T-helper 1 cell (primary cell): ENCODE measurements around the gene CDH8.
"Not testable (repeated sequence)": the region's sequence is repeated elsewhere in the genome, so short reads cannot be mapped to it uniquely, and the experiment has no call there.

Source experiments
- DNase-seq, 5 donors: peaks; one replicate each; pipeline ENCODE4 v3.0.0-alpha.2; 2012 to 2020

The CDH8 gene

DNA sequence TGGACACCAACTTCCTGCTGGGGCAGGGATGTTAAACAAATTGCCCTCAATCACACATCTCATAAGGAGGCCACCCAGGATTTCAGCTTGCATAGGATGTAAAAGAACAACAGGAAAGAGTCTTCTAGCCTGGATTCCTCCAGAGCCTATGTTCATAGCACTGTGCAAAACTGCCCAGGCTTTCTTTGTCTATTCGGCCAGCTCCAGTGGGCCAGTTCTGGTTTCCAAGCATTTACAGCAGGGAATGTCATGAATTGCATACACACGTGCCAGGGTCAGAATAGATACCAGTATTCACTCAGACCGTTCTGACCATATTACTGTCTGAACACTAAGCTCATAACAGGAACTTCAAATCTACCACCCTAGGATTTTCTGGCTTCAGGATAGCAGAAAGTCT lies 273.2 kb downstream of the CDH8 start:
- no peak for DNase-seq

GRCh38 chr16:61730997-61731396 lies 305.2 kb downstream of the CDH8 start:
- DNase-seq = no peak

DNA sequence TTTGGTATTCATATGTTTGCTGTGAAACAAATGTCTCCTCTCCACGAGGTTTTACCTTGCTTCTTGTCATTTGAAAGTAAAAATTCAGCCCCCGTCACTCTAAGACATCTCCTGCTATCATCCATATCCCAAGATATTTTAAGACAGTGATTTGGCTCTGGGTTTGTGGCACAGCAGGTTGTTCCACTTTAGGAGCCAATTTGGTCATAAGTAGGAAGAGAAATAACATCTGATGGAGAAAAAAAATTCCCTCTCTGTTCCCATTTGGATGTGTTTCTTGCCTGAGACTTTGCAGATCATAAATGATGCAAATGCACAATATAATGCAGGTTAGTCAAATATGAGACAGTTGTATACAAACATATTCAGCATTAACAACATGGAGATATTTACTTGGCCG lies 309.5 kb downstream of the CDH8 start:
- DNase-seq = no peak

- no peak for DNase-seq
These were observed 310.1 kb downstream of the CDH8 start for GRCh38 chr16:61726125-61726524.

GRCh38 chr16:61721544-61721943 lies 314.7 kb downstream of the CDH8 start:
- DNase-seq = no peak

- no peak for DNase-seq
These were observed 320.8 kb downstream of the CDH8 start for GRCh38 chr16:61715393-61715792.

DNA sequence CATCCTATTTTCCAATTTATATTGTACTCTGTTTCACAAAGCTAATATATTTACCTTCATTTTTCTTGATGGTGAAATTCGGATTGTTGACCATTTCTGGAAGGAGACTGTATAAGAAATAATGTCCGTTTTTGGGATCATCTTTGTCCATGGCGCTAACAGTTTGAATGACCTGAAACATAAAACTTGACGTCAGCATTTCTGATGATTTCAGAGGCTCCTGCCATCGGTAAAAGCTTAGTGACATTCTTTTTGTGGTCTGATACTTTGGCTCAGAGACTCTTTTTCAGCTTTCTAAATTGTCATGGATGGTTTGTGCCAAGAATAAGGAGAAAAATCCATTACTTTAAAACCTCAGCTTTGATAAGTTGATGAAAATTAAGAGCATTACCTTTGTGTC lies 322.5 kb downstream of the CDH8 start:
- DNase-seq = no peak

GRCh38 chr16:61699640-61700039 lies 336.6 kb downstream of the CDH8 start:
- DNase-seq = not testable (repeated sequence)

DNA sequence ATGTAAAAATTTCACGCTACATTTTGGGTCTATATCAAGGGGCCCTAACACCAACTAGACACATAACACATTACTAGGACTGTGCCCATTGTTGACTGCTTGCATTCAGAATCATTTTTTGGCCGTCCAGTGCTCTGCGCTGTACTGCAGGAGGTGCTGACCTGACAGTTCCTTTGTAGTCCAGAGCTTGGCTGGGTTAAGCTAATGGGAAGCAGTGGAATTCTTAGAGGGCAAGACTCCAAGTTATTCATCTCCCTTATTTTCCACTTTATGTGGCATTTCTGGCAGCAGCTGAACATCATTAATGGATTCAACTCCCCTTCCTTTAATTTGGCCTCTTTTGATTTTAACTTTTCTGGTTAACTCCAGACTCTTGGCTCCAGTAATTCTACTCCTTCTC lies 351.7 kb downstream of the CDH8 start:
- DNase-seq = no peak

GRCh38 chr16:61681673-61682072 lies 354.6 kb downstream of the CDH8 start:
- no peak for DNase-seq

DNA sequence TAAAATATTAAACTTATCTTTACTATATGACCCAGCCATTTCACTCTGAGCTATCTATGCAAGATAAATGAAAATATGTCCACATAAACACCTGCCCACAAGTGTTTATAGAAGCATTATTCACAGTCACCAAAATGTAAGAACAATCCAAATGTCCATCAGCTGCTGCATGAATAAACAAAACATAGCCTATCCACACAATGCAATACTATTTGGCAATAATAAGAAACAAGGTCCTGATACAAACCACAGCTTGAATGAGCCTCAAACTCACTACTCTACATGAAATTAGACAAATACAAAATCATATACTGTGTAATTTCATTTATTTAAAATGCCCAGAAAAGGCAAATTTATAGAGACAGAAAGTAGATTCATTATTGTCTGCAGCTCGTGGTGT lies 355.1 kb downstream of the CDH8 start:
- DNase-seq = no peak

DNA sequence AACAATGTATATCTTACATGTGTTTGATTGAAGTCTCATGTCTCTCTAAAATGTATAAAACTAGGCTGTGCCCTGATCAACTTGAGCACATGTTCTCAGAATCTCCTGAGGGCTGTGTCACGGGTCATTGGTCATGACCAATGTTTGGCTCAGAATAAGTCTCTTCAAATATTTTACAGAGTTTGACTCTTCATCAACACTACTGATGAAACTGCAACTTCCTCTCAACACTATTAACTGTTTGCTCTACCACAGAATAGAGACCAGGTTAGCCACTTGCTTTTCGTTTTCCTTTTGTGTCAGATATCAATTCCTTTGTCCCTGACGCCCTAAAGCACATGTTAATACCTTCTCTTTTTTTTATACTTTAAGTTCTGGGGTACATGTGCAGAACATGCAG lies 358.1 kb downstream of the CDH8 start:
- DNase-seq = no peak

GRCh38 chr16:61677776-61678175 lies 358.5 kb downstream of the CDH8 start:
- no peak for DNase-seq

- DNase-seq = no peak
These were observed 359.5 kb downstream of the CDH8 start for GRCh38 chr16:61676740-61677139.

GRCh38 chr16:61671161-61671560 lies 365.1 kb downstream of the CDH8 start:
- DNase-seq = no peak

- DNase-seq = no peak
These were observed 370.7 kb downstream of the CDH8 start for GRCh38 chr16:61665512-61665911.

- no peak for DNase-seq
These were observed 376.3 kb downstream of the CDH8 start for GRCh38 chr16:61659936-61660335.

DNA sequence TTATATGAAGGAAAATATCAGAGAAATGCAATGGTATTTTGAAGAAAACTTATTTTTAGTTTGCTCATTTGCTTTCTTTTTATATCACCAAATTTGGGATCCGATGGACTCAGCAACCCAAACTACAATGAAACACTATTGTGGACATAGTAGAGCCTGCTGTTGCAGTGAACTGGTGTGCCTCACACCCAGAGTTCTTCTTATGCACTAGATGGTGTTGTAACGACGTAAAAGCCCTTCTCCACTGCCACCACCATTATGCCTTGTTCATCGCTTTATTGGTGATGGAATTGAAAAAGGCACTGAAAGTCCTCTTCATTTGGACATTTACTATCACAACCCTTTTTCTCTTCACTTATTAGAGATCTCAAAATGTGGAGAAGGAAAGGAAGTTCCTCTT lies 381.3 kb downstream of the CDH8 start:
- no peak for DNase-seq

GRCh38 chr16:61653544-61653943 lies 382.7 kb downstream of the CDH8 start:
- no peak for DNase-seq

DNA sequence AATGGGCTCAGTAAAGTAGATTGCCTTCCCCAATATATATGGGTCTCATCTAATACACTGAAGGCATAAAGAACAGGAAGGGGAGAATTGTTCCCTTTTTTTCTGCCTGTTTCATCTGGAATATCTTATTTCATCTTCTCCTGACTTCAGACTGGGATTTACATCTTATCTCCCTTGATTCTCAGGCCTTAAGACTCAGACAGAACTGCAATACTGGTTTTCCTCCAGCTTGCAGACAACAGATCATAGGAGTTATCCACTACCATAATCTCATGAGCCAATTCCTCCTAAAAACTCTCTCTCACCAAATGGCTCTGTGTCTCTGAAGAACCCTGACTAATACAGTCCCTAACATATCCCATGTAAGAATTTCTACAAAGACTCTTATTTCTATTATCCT lies 390.7 kb downstream of the CDH8 start:
- no peak for DNase-seq

DNA sequence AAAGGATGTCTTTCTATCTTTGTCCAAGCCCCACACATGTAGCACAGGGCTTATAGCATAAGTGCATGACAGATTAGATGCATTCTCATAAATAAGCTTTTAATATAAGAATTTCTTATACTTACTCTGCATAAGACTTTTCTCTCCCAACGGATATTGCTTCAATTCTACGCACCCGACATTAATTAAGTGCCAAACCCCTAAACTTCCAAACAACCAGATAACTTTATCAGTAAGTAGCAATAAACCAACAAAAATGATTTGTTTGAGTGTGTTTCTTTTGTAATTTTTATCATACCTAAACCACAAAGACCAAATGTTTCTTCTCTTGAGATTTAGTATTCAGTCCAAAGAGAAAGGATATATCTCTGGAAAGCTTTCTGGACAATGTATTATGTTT lies 391.5 kb downstream of the CDH8 start:
- no peak for DNase-seq

DNA sequence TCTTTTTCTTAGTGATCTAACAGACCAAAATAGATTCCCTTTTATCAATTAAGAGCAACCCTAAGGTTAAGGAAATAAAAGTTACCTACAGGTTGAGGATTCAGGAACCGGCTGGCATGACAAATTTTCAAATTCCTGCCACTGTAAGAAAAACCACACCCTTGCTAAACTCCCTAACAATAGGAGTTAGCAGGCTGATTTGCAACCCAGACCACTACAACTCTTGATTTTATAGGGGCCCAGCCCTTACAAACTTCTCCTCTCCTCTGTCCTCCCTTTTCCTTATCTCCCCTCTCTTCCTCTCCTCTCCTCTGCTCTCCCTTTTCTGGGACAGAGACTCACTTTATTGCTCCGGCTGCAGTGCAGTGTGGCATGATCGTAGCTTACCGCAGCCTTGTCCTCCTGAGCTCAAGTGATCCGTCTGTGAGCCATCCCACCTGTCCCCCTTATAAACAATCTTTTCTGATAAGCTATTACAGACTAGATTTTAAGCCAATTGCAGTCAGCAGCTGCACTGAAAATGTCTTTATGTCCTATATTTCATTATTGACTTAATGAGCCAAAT lies 418.9 kb downstream of the CDH8 start:
- DNase-seq = no peak

DNA sequence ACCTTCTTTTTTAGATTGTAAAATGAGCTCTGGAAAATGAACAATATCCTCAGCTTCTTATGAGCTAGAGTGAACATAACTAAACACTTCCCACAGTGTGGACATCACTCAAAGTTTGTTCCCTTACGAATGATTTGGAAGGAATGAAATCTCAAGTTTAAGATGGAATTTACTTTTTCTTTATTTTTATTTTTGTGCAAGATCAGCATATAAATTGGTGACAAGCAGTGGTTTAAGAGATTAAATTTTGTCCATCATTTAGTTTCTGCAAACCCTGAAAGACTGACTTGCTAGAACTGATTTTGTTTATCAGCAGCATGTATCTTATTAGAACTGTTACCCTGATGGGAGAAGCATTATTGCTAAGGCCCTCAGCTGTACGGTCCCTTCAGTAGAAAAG lies 420.1 kb downstream of the CDH8 start:
- no peak for DNase-seq

DNA sequence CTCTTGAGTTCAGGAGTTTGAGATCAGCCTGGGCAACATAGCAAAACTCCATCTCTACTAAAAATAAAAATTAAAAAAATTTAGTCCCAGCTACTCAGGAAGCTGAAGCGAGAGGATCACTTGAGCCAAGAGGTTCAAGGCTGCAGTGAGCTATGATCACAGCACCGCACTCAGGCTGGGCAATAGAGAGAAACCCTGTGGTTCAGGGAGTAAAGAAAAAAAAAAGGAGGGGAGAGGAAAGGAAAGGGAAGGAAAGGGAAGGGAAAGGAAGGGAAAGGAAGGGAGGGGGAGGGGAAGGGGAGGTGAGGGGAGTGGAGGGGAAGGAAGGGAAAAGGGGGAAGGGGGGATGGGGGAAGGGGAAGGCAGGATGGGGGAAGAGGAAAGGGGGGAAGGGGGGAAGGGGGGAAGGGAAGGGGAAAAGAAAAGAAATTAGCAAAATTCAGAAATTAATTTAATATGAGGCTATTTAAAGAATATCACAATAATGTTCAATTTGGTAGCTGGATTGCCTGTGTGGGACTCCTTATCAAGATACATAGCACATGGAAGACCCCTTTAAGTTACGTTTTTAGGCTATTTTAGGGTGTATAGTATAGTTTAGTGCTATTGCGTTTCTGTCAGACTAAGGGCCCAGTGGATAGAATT lies 424.3 kb downstream of the CDH8 start:
- DNase-seq = no peak

- DNase-seq = no peak
These were observed 429.7 kb downstream of the CDH8 start for GRCh38 chr16:61606581-61606980.
